ENCODE results near the gene CC2D2B.

- no peak for TF ChIP-seq CTCF (IDR thresholded peaks at IDR 0.05; ENCODE audit: low read depth, low read length)
- no peak for TF ChIP-seq EZH2phosphoT487 (IDR thresholded peaks at IDR 0.05; ENCODE audit: low read depth)
Measured at GRCh38 chr10:95976362-95977229, 68.8 kb downstream of the CC2D2B start.

Data from OCI-LY3 (cell line).